ENCODE measurements around the gene TFCP2L1. TPM values are rescaled to one million over a fixed set of nuclear protein-coding genes. Genes with fewer than 3 reads are reported as not detected.
"Not testable (repeated sequence)": the region's sequence is repeated elsewhere in the genome, so short reads cannot be mapped to it uniquely, and the experiment has no call there.

Gene TFCP2L1, protein sequence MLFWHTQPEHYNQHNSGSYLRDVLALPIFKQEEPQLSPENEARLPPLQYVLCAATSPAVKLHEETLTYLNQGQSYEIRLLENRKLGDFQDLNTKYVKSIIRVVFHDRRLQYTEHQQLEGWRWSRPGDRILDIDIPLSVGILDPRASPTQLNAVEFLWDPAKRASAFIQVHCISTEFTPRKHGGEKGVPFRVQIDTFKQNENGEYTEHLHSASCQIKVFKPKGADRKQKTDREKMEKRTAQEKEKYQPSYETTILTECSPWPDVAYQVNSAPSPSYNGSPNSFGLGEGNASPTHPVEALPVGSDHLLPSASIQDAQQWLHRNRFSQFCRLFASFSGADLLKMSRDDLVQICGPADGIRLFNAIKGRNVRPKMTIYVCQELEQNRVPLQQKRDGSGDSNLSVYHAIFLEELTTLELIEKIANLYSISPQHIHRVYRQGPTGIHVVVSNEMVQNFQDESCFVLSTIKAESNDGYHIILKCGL
- 0.02 TPM in 1 of 3 replicates, not detected in the others for total RNA-seq
- long read RNA-seq: 0 reads

GRCh38 chr2:121284463-121285449 lies at the start of gene TFCP2L1:
TSS of gene TFCP2L1 (minus strand) at chr2:121285202. CDS start at chr2:121285109, 93 bp downstream.
- Mint-ChIP-seq H3K4me1 (ENCODE audit: low read depth) (peaks cover 4% of the 10 kb centered on the region), H3K36me3 (ENCODE audit: low read depth) (no peaks in the 10 kb centered on the region), H3K27me3 (ENCODE audit: low read depth) (peaks cover 49% of the 10 kb centered on the region), H3K27ac (ENCODE audit: unreplicated experiment) (peak within 1 kb of the TSS; percentile 59), H3K4me3 (ENCODE audit: unreplicated experiment) (peak within 1 kb of the TSS; percentile 62), H3K9me3 (ENCODE audit: low read depth) (no peaks in the 10 kb centered on the region)
- no peak for DNase-seq (ENCODE audit: low spot score)
- no peak for TF ChIP-seq CTCF (IDR thresholded peaks at IDR 0.05)

GRCh38 chr2:121333834-121334558 lies 49.0 kb upstream of the TFCP2L1 start:
- no peak for TF ChIP-seq CTCF (IDR thresholded peaks at IDR 0.05)
- Mint-ChIP-seq H3K27ac (ENCODE audit: unreplicated experiment) (no peak overlapping the region), H3K4me3 (ENCODE audit: unreplicated experiment) (no peak overlapping the region), H3K27me3 (ENCODE audit: low read depth) (peaks cover 6% of the 10 kb centered on the region), H3K9me3 (ENCODE audit: low read depth) (no peaks in the 10 kb centered on the region), H3K4me1 (ENCODE audit: low read depth) (no peaks in the 10 kb centered on the region), H3K36me3 (ENCODE audit: low read depth) (peaks cover 4% of the 10 kb centered on the region)
- DNase-seq (ENCODE audit: low spot score): no peak

DNA sequence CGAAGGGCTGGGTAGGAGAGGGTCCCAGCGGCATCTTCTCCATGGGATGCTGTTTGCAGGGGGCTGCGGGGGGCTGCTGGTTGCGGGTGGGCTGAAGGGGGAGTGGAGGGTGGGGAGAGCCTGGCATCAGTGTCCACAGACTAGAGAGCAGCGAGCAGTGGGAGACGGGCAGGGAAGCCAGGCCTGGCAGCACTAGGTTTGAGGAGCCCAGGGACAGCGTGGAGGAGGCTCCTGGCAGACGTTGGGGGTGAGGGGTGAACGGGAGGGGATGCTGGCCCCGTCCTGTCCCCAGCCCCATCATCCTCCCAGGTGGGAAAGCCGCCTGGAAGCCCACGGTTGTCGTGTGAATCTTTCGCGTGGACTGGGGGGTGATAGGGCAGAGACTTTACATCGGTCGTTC lies 48.2 kb upstream of the TFCP2L1 start:
- H3K9me3 Mint-ChIP-seq (ENCODE audit: low read depth): no peaks in the 10 kb centered on the region
- TF ChIP-seq CTCF (IDR thresholded peaks at IDR 0.05): no peak
- no peak overlapping the region for H3K4me3 Mint-ChIP-seq (ENCODE audit: unreplicated experiment)
- no peaks in the 10 kb centered on the region for H3K36me3 Mint-ChIP-seq (ENCODE audit: low read depth)
- no peak for DNase-seq (ENCODE audit: low spot score)
- H3K27ac Mint-ChIP-seq (ENCODE audit: unreplicated experiment): no peak overlapping the region
- H3K27me3 Mint-ChIP-seq (ENCODE audit: low read depth): peaks cover 6% of the 10 kb centered on the region
- H3K4me1 Mint-ChIP-seq (ENCODE audit: low read depth): no peaks in the 10 kb centered on the region

DNA sequence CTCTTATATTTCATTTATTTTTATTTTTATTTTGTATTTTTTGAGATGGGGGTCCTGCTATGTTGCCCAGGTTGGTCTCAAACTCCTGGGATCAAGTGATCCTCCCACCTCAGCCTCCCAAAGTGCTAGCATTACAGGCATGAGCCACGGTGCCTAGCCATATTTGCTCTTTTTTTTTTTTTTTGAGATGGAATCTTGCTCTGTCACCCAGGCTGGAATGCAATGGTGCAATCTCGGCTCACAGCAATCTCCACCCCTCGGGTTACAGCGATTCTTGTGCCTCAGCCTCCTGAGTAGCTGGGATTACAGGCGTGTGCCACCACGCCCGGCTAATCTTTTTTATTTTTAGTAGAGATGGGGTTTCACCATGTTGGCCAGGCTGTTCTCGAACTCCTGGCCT lies 46.3 kb upstream of the TFCP2L1 start:
- not testable (repeated sequence) for H3K4me1 Mint-ChIP-seq (ENCODE audit: low read depth); H3K36me3 Mint-ChIP-seq (ENCODE audit: low read depth); DNase-seq (ENCODE audit: low spot score); H3K27me3 Mint-ChIP-seq (ENCODE audit: low read depth); H3K9me3 Mint-ChIP-seq (ENCODE audit: low read depth); H3K4me3 Mint-ChIP-seq (ENCODE audit: unreplicated experiment); H3K27ac Mint-ChIP-seq (ENCODE audit: unreplicated experiment)

DNA sequence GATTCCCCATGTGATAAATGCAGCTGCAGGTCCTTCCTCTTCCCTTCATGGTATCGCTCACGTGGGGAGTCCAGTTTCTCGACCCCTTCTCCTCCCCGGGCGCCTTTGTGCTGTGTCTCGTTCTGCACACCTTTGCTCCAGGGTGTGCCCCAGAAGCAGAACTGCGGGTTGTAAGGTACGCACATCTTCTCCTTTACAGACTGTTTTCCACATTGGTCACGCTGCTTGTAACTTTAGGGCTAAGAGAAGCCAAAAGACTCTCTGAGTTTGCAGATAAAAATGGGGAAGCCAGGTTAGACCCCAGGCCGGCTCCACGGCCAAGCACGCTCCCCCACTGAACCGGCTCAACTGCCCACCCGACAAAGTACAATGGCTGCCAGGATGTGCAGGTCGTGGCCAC lies 45.9 kb upstream of the TFCP2L1 start:
- no peak overlapping the region for H3K4me3 Mint-ChIP-seq (ENCODE audit: unreplicated experiment)
- H3K27ac Mint-ChIP-seq (ENCODE audit: unreplicated experiment): no peak overlapping the region
- no peaks in the 10 kb centered on the region for H3K36me3 Mint-ChIP-seq (ENCODE audit: low read depth)
- DNase-seq (ENCODE audit: low spot score): no peak
- H3K27me3 Mint-ChIP-seq (ENCODE audit: low read depth): peaks cover 10% of the 10 kb centered on the region
- no peak for TF ChIP-seq CTCF (IDR thresholded peaks at IDR 0.05)
- H3K4me1 Mint-ChIP-seq (ENCODE audit: low read depth): no peaks in the 10 kb centered on the region
- H3K9me3 Mint-ChIP-seq (ENCODE audit: low read depth): no peaks in the 10 kb centered on the region
